Measurements from ENCODE around the gene PP2D1. TPM values are rescaled to one million over a fixed set of nuclear protein-coding genes. Genes with fewer than 3 reads are reported as not detected.

Gene PP2D1
- total and polyA plus RNA-seq, 8 donors, result 0.83 to 1.2 (median 1.1) TPM; not detected in 2

GRCh38 chr3:20039765-20040547 is 27.9 kb upstream of the PP2D1 start, which contains the start of gene KAT2B:
TSS of gene KAT2B (plus strand) at chr3:20040446. CDS start at chr3:20040478, 32 bp downstream.
- no peaks in the 10 kb centered on the region for H3K36me3 ChIP-seq
- peak within 1 kb of the TSS; percentile 71 to 73 for H3K4me3 ChIP-seq
- no peaks in the 10 kb centered on the region for H3K9me3 ChIP-seq
- no peaks in the 10 kb centered on the region for H3K27me3 ChIP-seq
- H3K27ac ChIP-seq, result peak within 1 kb of the TSS; percentile 90 to 95
- peaks cover 12 to 49% of the 10 kb centered on the region in 2 donors for H3K4me1 ChIP-seq
- TF ChIP-seq CTCF (IDR thresholded peaks at IDR 0.05), result peak; percentile 41 to 74
- intact Hi-C loops (cut with DNase I), result no loop called here
- ATAC-seq (peak; percentile 83), DNase-seq (peak; percentile 80 to 93 (median 88))

GRCh38 chr3:20039466-20039764 is 27.4 kb upstream of the PP2D1 start:
- H3K36me3 ChIP-seq, result no peaks in the 10 kb centered on the region
- TF ChIP-seq CTCF (IDR thresholded peaks at IDR 0.05), result no peak
- intact Hi-C loops (cut with DNase I), result no loop called here
- peak overlapping the region; percentile 90 to 95 for H3K27ac ChIP-seq
- H3K4me1 ChIP-seq, result peaks cover 12 to 43% of the 10 kb centered on the region in 2 donors
- ATAC-seq (no peak), DNase-seq (no peak)
- H3K9me3 ChIP-seq, result no peaks in the 10 kb centered on the region
- peak overlapping the region; percentile 71 to 73 for H3K4me3 ChIP-seq
- H3K27me3 ChIP-seq, result no peaks in the 10 kb centered on the region

- H3K27ac ChIP-seq, result peak overlapping the region; percentile 90 to 95
- H3K27me3 ChIP-seq, result no peaks in the 10 kb centered on the region
- H3K9me3 ChIP-seq, result no peaks in the 10 kb centered on the region
- intact Hi-C loops (cut with DNase I), result no loop called here
- no peak for ATAC-seq
- no peak for TF ChIP-seq CTCF (IDR thresholded peaks at IDR 0.05)
- DNase-seq, result no peak
- H3K36me3 ChIP-seq, result no peaks in the 10 kb centered on the region
- H3K4me3 ChIP-seq, result peak overlapping the region; percentile 71 to 73
- H3K4me1 ChIP-seq, result peaks cover 12 to 38% of the 10 kb centered on the region in 2 donors
Measured at GRCh38 chr3:20038699-20039465, 26.8 kb upstream of the PP2D1 start.

- DNase-seq (no peak), ATAC-seq (no peak)
- H3K9me3 ChIP-seq, result no peaks in the 10 kb centered on the region
- no peak for TF ChIP-seq CTCF (IDR thresholded peaks at IDR 0.05)
- intact Hi-C loops (cut with DNase I), result no loop called here
- no peaks in the 10 kb centered on the region for H3K27me3 ChIP-seq
- no peak overlapping the region for H3K27ac ChIP-seq
- H3K4me1 ChIP-seq, result peaks cover 8 to 23% of the 10 kb centered on the region in 2 donors
- H3K36me3 ChIP-seq, result no peaks in the 10 kb centered on the region
- no peak overlapping the region for H3K4me3 ChIP-seq
Measured at GRCh38 chr3:20037255-20037996, 25.4 kb upstream of the PP2D1 start.
